Frontal cortex (tissue), 4 donors: Measurements from ENCODE around the gene HPGDS. TPM values are rescaled to one million over a fixed set of nuclear protein-coding genes. Genes with fewer than 3 reads are reported as not detected.
"Not testable (repeated sequence)": the region's sequence is repeated elsewhere in the genome, so short reads cannot be mapped to it uniquely, and the experiment has no call there.

Experiments used
- DNase-seq, 2 donors: peaks; one replicate each; pipeline ENCODE4 v3.0.0; 2012; ENCODE audit warnings: low spot score in 2 of 2
- FAIRE-seq: peaks from 2 replicates; lab custom pipeline; 2012; peaks lifted over from hg19 to GRCh38; lab: Jason Lieb, UNC
- total RNA-seq: library from RNA; depleted of rRNA; stranded (reverse); fragments of >200 nt; gene quantifications from one replicate; pipeline ENCODE4 v1.2.3, GENCODE V29; 2014
- donor health status: control.
- donor health status: control.
- donor health status: control.

Gene HPGDS
- total RNA-seq, 1 donor from 2014 or later = 1.2 TPM

- DNase-seq = no peak
- FAIRE-seq = peak; percentile 24
These were observed 16.6 kb upstream of the HPGDS start for GRCh38 chr4:94359221-94359620.

- FAIRE-seq (no peak), DNase-seq (no peak)
These were observed 15.5 kb upstream of the HPGDS start for GRCh38 chr4:94358101-94358500.

GRCh38 chr4:94357624-94358023, 15.0 kb upstream of the HPGDS start:
- DNase-seq (no peak), FAIRE-seq (no peak)

GRCh38 chr4:94356444-94356843, 13.8 kb upstream of the HPGDS start:
- no peak for DNase-seq
- no peak for FAIRE-seq

GRCh38 chr4:94354474-94354896, 11.8 kb upstream of the HPGDS start:
- no peak for DNase-seq
- FAIRE-seq = no peak

- FAIRE-seq (no peak), DNase-seq (no peak)
These were observed 10.4 kb upstream of the HPGDS start for GRCh38 chr4:94352996-94353395.

- DNase-seq (no peak), FAIRE-seq (no peak)
These were observed 9.5 kb upstream of the HPGDS start for GRCh38 chr4:94352163-94352562.

- FAIRE-seq = no peak
- no peak for DNase-seq
These were observed 8.7 kb upstream of the HPGDS start for GRCh38 chr4:94351319-94351718.

- no peak for FAIRE-seq
These were observed 7.5 kb upstream of the HPGDS start for GRCh38 chr4:94350095-94350494.

GRCh38 chr4:94349193-94349592, 6.6 kb upstream of the HPGDS start:
- FAIRE-seq (no peak), DNase-seq (no peak)

More at GRCh38 chr4:94350095-94350494, 7.5 kb upstream of the HPGDS start:
- no peak for DNase-seq

- FAIRE-seq = no peak
- no peak for DNase-seq
These were observed 6.0 kb upstream of the HPGDS start for GRCh38 chr4:94348666-94349065.

GRCh38 chr4:94346541-94346940, 3.9 kb upstream of the HPGDS start:
- DNase-seq (no peak), FAIRE-seq (no peak)

GRCh38 chr4:94345969-94346368, 3.3 kb upstream of the HPGDS start:
- DNase-seq = no peak
- no peak for FAIRE-seq

GRCh38 chr4:94345266-94345665, 2.6 kb upstream of the HPGDS start:
- no peak for FAIRE-seq
- DNase-seq = no peak

GRCh38 chr4:94344457-94344856, 1.8 kb upstream of the HPGDS start:
- no peak for FAIRE-seq

GRCh38 chr4:94341481-94342370, 910 bp downstream of the HPGDS start:
- FAIRE-seq (no peak), DNase-seq (no peak)

More at GRCh38 chr4:94344457-94344856, 1.8 kb upstream of the HPGDS start:
- no peak for DNase-seq

GRCh38 chr4:94339779-94340178, 2.9 kb downstream of the HPGDS start:
- FAIRE-seq (no peak), DNase-seq (no peak)

GRCh38 chr4:94338681-94339351, 3.8 kb downstream of the HPGDS start:
- DNase-seq (no peak), FAIRE-seq (no peak)

- not testable (repeated sequence) for FAIRE-seq, DNase-seq
These were observed 5.8 kb downstream of the HPGDS start for GRCh38 chr4:94336791-94337190.

- DNase-seq = no peak
- no peak for FAIRE-seq
These were observed 6.3 kb downstream of the HPGDS start for GRCh38 chr4:94336303-94336702.

GRCh38 chr4:94334962-94335361, 7.7 kb downstream of the HPGDS start:
- DNase-seq (no peak), FAIRE-seq (no peak)
